ENCODE measurements around the gene F7. TPM values are rescaled to one million over a fixed set of nuclear protein-coding genes. Genes with fewer than 3 reads are reported as not detected.

Gene F7
- total RNA-seq, 1 experiment from 2014 or later, result not detected

GRCh38 chr13:113125506-113126264 lies 20.1 kb downstream of the F7 start:
- no peaks in the 10 kb centered on the region for H3K9me3 ChIP-seq (replicated peaks)
- DNase-seq (ENCODE audit: low read depth in 1 of 2, low spot score in 2 of 2), result peak in 1 of 2 experiments; percentile 31
- no peak overlapping the region for H3K4me3 ChIP-seq
- H3K36me3 ChIP-seq, result no peaks in the 10 kb centered on the region
- no peaks in the 10 kb centered on the region for H3K27me3 ChIP-seq (replicated peaks)
- H3K27ac ChIP-seq, result no peak overlapping the region
- H3K4me1 ChIP-seq (replicated peaks), result peaks cover 6% of the 10 kb centered on the region; the same call in 1 of the 2 replicates

DNA sequence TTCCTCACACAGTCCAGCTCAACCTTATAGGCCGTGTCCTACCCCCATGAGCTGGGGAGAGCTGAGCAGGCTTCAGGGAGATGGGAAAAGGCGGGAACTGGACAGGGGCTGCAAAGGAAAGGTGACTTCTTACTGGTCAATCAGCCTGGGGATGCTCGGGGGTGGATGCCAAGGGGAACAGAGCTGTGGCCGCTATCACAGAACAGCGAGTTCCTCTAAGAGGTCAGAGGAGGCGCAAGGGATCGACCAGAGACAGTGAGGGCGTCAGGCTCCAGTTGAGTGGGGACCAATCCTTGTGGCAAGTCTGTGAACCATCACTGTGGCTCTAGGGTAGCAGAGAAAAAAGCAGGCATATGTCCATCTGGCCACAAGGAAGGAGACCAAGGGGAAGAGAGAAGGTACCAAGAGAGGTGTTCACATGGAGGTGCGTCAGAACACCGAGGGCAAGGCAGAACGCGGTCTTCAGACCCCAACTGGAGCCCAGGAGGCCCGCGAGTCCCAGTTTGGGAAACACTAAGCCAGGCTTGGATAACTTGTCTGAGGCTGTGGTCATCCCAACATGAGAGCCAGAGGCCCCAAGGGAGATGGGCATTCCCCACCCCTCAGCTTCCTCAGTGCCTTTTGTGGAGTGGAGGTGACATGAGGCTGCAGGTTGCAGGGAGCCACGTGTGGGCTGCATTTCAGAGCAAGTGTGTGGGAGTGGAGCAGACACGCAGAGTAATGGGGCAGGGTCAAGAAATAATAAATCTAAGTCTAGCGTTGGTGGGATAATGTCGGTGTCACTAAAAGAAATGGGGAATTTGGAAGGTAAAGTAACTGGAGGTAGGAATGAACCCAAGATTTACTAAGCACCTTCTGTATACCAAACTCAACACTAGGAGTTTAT lies 20.9 kb downstream of the F7 start:
- Histone ChIP-seq H3K36me3 (no peaks in the 10 kb centered on the region), H3K4me1 (replicated peaks) (peaks cover 6% of the 10 kb centered on the region; the same call in 1 of the 2 replicates), H3K27me3 (replicated peaks) (no peaks in the 10 kb centered on the region), H3K4me3 (no peak overlapping the region), H3K27ac (no peak overlapping the region), H3K9me3 (replicated peaks) (no peaks in the 10 kb centered on the region)
- peak in 1 of 2 experiments; percentile 35 for DNase-seq (ENCODE audit: low read depth in 1 of 2, low spot score in 2 of 2)

GRCh38 chr13:113129480-113129879 lies 23.9 kb downstream of the F7 start:
- Histone ChIP-seq H3K27me3 (replicated peaks) (0 out of 2 replicates have a peak, but pooled peaks cover 13% of the 10 kb centered on the region), H3K4me1 (replicated peaks) (no peaks in the 10 kb centered on the region)

DNA sequence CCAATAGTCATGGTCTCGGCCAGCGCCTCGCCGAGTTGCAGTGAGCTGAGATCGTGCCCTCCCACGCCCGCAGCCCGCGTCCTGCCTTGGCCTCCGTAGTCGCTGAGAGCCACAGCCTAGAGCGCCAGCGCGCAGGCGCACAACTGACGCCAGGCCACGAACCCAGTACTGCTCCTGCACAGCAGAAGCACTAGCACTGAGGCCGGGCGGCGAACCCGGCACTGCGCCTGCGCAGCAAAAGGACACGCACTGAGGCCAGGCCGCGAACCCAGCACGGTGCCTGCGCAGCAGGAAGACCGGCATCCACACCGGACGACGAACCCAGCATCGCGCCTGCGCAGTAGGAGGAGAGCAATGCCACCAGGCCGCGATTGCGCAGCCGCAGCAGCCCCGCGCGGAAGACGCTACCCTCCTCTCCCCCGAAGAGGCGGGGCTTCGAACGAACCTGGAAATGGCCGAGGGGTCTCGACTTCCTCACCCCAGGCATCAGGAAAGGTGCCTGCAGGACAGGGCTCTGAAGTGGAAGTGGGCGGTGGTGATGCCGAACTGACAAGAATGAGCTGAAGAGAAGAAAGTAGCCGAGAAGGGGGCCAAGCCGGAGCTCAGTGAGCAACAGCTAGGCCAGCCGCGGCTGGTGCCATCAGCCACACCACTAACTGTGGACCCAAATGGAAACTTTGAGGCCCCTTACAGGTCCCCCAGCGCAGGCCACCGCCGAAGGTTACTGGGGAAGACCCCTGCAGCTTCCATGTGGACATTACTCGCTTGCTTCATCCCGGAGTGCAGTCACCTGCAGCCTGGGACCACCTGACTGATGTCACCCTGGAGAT lies 24.5 kb downstream of the F7 start:
- Histone ChIP-seq H3K27me3 (replicated peaks) (0 out of 2 replicates have a peak, but pooled peaks cover 13% of the 10 kb centered on the region), H3K36me3 (no peaks in the 10 kb centered on the region), H3K27ac (no peak overlapping the region), H3K4me3 (no peak overlapping the region), H3K9me3 (replicated peaks) (no peaks in the 10 kb centered on the region), H3K4me1 (replicated peaks) (no peaks in the 10 kb centered on the region)
- DNase-seq (ENCODE audit: low read depth in 1 of 2, low spot score in 2 of 2), result peak in 1 of 2 experiments; percentile 28

More at GRCh38 chr13:113129480-113129879, 23.9 kb downstream of the F7 start:
- Histone ChIP-seq H3K9me3 (replicated peaks) (no peaks in the 10 kb centered on the region), H3K36me3 (no peaks in the 10 kb centered on the region), H3K4me3 (no peak overlapping the region), H3K27ac (no peak overlapping the region)
- DNase-seq (ENCODE audit: low read depth in 1 of 2, low spot score in 2 of 2), result peak in 1 of 2 experiments; percentile 22

- Histone ChIP-seq H3K27me3 (replicated peaks) (0 out of 2 replicates have a peak, but pooled peaks cover 13% of the 10 kb centered on the region), H3K27ac (no peak overlapping the region), H3K9me3 (replicated peaks) (no peaks in the 10 kb centered on the region), H3K4me3 (no peak overlapping the region), H3K36me3 (no peaks in the 10 kb centered on the region), H3K4me1 (replicated peaks) (no peaks in the 10 kb centered on the region)
- DNase-seq (ENCODE audit: low read depth in 1 of 2, low spot score in 2 of 2), result no peak
These were observed 29.7 kb downstream of the F7 start for GRCh38 chr13:113135281-113135760.

DNA sequence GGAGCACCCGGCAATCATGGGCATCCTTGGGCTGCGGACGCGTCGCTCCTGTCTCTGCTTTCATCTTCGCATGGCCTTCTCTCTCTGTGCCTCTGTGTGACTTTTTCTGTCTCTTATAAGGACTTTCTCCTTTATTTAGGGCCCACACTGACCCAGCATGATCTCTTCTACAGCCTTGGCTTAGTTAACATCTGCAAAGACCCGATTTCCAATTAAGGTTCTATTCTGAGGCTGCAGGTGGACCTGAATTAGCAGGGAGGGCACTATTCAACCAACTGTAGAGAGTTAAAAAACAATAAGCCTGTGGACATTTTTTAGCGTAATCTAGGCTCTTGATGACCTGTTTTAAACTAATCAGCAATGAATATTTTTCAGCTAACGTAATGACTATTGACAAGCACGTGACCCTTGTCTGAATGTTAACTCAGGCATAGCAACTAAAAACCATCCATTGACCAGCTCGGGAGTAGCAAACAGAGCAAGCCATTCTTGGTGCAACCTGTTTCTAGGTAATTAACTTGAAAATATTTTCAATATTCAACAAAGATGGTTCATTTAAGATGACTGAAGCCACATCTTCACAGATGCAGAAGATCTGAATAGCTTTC lies 32.2 kb downstream of the F7 start:
- no peak overlapping the region for H3K27ac ChIP-seq
- DNase-seq (ENCODE audit: low read depth in 1 of 2, low spot score in 2 of 2), result no peak
- H3K36me3 ChIP-seq, result no peaks in the 10 kb centered on the region
- H3K9me3 ChIP-seq (replicated peaks), result no peaks in the 10 kb centered on the region
- no peaks in the 10 kb centered on the region for H3K4me1 ChIP-seq (replicated peaks)
- no peak overlapping the region for H3K4me3 ChIP-seq
- H3K27me3 ChIP-seq (replicated peaks), result 0 out of 2 replicates have a peak, but pooled peaks cover 8% of the 10 kb centered on the region

GRCh38 chr13:113138792-113139551 lies 33.4 kb downstream of the F7 start:
- H3K27ac ChIP-seq, result no peak overlapping the region
- H3K36me3 ChIP-seq, result no peaks in the 10 kb centered on the region
- no peak for DNase-seq (ENCODE audit: low read depth in 1 of 2, low spot score in 2 of 2)
- H3K9me3 ChIP-seq (replicated peaks), result no peaks in the 10 kb centered on the region
- H3K27me3 ChIP-seq (replicated peaks), result no peaks in the 10 kb centered on the region
- no peak overlapping the region for H3K4me3 ChIP-seq
- H3K4me1 ChIP-seq (replicated peaks), result no peaks in the 10 kb centered on the region

GRCh38 chr13:113139577-113139976 lies 34.0 kb downstream of the F7 start:
- Histone ChIP-seq H3K36me3 (no peaks in the 10 kb centered on the region), H3K27ac (no peak overlapping the region)

DNA sequence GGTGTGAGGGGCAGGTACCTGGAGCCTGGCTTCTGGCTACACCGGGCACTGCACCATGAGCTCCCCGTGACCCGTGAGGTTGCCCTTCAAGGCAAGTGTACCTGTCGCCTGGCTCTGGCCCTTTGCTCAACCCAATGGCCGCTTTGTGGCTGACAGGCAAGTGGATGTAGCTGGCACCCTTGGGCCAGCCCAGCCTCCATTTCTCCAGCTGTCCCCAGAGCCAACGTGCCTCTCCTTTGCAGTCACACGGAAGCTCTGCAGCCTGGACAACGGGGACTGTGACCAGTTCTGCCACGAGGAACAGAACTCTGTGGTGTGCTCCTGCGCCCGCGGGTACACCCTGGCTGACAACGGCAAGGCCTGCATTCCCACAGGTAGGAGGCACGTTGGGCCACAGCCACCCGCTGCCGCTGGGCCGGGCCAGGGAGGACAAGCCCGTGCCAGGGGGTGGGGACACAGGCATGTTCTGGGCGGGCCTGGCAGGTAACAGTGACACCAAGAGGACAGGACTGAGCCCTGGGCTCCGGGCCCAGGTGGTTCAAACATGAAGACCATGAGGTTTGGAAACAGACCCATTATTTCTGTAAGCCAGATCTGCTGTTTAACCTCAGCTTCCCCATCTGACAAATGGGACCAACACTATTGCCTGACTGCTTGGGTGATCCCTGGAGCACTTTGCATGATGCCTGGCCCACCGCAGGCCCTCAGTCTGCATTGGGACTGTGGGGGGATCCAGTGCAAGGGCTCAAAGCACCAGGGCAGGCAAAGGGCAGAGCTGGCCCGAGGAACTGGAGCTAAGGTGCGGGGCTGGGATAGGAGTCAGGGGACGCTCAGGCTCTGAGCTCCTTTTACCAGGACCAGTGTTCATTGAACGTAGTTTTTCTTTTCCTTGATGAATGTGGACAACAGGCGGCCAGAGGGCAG lies 35.3 kb downstream of the F7 start:
- no peak overlapping the region for H3K4me3 ChIP-seq
- H3K27ac ChIP-seq, result no peak overlapping the region
- no peak for DNase-seq (ENCODE audit: low read depth in 1 of 2, low spot score in 2 of 2)
- no peaks in the 10 kb centered on the region for H3K4me1 ChIP-seq (replicated peaks)
- no peaks in the 10 kb centered on the region for H3K36me3 ChIP-seq
- H3K27me3 ChIP-seq (replicated peaks), result no peaks in the 10 kb centered on the region
- H3K9me3 ChIP-seq (replicated peaks), result no peaks in the 10 kb centered on the region

More at GRCh38 chr13:113139577-113139976, 34.0 kb downstream of the F7 start:
- Histone ChIP-seq H3K4me1 (replicated peaks) (no peaks in the 10 kb centered on the region), H3K9me3 (replicated peaks) (no peaks in the 10 kb centered on the region), H3K27me3 (replicated peaks) (no peaks in the 10 kb centered on the region), H3K4me3 (no peak overlapping the region)
- DNase-seq (ENCODE audit: low read depth in 1 of 2, low spot score in 2 of 2), result no peak

DNA sequence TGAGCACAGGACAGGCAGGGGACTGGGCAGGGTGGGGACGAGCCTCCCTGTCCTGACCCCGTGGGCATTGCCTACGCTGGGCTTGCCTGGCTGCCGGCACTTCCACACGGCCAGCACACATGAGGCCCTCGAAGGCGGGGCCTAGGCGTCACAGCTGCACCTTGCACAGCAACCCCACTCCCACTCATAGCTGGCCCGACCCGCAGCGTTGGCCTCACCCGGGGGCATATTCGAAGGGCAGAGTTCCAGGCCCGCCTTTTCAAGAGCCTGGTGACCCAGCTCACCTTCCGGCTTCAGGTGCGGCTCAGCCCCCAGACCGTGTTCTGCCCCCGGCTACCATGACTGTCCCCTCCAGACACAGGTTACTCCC lies 36.0 kb downstream of the F7 start:
- Histone ChIP-seq H3K4me3 (no peak overlapping the region), H3K27me3 (replicated peaks) (no peaks in the 10 kb centered on the region), H3K27ac (no peak overlapping the region), H3K4me1 (replicated peaks) (no peaks in the 10 kb centered on the region), H3K9me3 (replicated peaks) (no peaks in the 10 kb centered on the region), H3K36me3 (no peaks in the 10 kb centered on the region)
- no peak for DNase-seq (ENCODE audit: low read depth in 1 of 2, low spot score in 2 of 2)

- Histone ChIP-seq H3K4me3 (no peak overlapping the region), H3K27me3 (replicated peaks) (no peaks in the 10 kb centered on the region), H3K36me3 (no peaks in the 10 kb centered on the region), H3K27ac (no peak overlapping the region), H3K4me1 (replicated peaks) (no peaks in the 10 kb centered on the region), H3K9me3 (replicated peaks) (no peaks in the 10 kb centered on the region)
- DNase-seq (ENCODE audit: low read depth in 1 of 2, low spot score in 2 of 2), result no peak
These were observed 37.3 kb downstream of the F7 start for GRCh38 chr13:113142876-113143275.
